H1 (cell line): ENCODE results near the gene PDGFB.

Experiments
- HDAC6 ChIP-seq: IDR thresholded peaks from one replicate; pipeline ENCODE4 v1.7.1; 2012; ENCODE audit warnings: low read depth, mild to moderate bottlenecking, inconsistent platforms, low read length, moderate library complexity
- JUN ChIP-seq: IDR thresholded peaks from 2 replicates; pipeline ENCODE4 v1.6.1; 2011; ENCODE audit warnings: low read depth, mild to moderate bottlenecking, improper control_type of control experiment, low read length
- JUND ChIP-seq: IDR thresholded peaks from 2 replicates; pipeline ENCODE4 v1.6.1; 2011; ENCODE audit warnings: mild to moderate bottlenecking, improper control_type of control experiment, low read length
- POLR2AphosphoS5 ChIP-seq: IDR thresholded peaks from 2 replicates; pipeline ENCODE4 v1.6.1; 2011; ENCODE audit warnings: low read depth, low read length
- YY1 ChIP-seq: IDR thresholded peaks from 2 replicates; pipeline ENCODE4 v1.6.1; 2011; ENCODE audit warnings: low read depth, mild to moderate bottlenecking, low read length
- ZNF274 ChIP-seq: IDR thresholded peaks from 2 replicates; pipeline ENCODE4 v1.7.0; 2012; ENCODE audit warnings: low read length, borderline replicate concordance; ENCODE audit errors: extremely low read depth
- TF ChIP-seq, protein P1 (sequence below), 3 experiments: IDR thresholded peaks; 1 replicate in 2 of 3; 2 replicates in 1 of 3; pipeline versions ENCODE4 v1.5.1 to v1.6.1; 2011; ENCODE audit warnings: low read length in 3 of 3, mild to moderate bottlenecking in 3 of 3, inconsistent platforms in 2 of 3, low read depth in 1 of 3, moderate library complexity in 1 of 3; ENCODE audit not compliant: insufficient read depth in 1 of 3; ENCODE audit errors: control extremely low read depth in 1 of 3

DNA sequence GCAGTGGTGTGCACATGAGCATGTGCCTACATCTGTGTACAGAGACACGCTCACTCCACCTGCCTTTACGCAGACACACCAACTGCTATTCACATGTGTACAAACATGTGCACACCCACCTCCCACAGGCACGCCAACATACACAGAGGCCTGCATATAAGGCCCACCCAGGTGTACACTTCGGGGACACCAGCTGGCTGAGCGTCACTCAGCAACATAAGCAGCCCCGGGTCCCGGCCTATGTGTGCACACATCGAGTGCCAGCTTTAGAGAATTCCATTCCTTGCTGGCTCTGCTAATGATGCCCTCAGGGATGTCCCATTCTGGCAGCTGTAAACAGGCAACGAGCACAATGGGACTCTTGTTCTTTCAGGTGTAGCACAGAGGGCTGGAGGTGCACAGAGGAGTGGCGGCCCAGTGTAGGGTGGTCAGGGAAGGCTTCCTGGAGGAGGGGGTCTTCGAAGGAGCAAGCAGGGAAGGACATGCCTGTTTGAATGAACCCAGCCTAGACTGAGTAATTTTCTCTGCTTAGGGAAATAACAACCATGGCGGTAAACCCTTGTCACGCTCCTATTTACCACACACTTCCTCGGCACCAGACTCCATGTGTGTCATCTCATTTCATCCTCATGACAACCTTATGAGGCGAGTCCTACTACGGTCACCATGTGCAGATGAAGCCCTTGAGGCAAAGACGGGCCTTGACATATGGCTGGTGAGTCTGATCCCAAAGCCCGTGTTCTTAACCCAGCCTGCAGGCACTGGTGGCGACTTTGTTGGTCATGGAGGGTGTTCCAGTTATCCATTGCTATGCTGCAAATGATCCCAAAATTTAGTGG lies 39.6 kb upstream of the PDGFB start:
- TF ChIP-seq YY1 (no peak), ZNF274 (no peak), JUN (no peak), HDAC6 (no peak), JUND (no peak), POLR2AphosphoS5 (no peak)
- TF ChIP-seq, protein P1, sequence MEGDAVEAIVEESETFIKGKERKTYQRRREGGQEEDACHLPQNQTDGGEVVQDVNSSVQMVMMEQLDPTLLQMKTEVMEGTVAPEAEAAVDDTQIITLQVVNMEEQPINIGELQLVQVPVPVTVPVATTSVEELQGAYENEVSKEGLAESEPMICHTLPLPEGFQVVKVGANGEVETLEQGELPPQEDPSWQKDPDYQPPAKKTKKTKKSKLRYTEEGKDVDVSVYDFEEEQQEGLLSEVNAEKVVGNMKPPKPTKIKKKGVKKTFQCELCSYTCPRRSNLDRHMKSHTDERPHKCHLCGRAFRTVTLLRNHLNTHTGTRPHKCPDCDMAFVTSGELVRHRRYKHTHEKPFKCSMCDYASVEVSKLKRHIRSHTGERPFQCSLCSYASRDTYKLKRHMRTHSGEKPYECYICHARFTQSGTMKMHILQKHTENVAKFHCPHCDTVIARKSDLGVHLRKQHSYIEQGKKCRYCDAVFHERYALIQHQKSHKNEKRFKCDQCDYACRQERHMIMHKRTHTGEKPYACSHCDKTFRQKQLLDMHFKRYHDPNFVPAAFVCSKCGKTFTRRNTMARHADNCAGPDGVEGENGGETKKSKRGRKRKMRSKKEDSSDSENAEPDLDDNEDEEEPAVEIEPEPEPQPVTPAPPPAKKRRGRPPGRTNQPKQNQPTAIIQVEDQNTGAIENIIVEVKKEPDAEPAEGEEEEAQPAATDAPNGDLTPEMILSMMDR (IDR thresholded peaks at IDR 0.05; ENCODE audit: control extremely low read depth in 1 of 3, insufficient read depth in 1 of 3, low read depth in 1 of 3, low read length in 3 of 3) = no peak
